ENCODE results near the gene STPG3.

The STPG3 gene

DNA sequence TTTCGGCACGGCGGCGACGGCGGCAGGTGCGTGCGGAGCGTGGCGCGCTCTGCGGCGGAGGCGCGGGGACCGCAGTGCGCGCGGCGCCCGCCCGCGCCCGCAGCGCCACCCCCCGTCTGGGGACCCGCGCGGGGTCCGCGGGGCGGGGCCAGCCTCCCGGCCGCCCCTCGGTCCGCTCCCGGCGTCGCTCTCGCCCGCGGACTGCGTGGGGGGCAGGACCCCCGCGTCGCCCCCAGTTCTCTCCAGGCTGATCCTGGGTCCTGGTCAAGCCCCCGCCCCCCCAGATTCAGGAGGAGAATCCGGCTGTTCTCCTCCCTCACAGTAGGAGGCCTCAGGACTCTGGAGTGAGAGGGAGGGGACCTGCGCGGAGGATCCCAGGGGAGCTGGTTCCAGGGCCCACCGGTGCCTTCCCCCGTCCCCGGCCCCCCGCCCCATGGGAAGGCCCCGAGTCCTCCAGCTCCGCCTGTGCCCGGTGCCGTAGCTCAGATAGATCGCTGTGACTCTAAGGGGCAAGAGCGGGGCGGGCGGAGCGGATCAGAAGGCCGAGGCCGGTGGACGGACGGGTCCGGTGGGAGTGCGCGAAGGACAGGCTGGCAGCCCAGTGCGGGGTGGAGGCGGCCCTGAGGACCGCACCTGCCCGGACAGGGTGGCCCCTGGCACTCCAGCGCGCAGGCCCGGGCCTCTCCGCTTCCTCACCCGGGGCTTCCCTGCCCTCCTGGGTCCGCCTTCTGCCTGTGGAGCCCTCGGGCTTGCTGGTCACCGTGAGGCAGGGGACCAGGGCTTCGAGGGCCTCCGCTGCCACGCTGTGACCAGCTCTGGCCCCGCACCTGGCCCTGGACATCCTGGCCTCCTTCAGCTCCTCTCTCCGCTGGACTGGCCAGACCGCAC, 28.7 kb upstream of the STPG3 start, which contains the start of gene RNF208:
Gene RNF208 (minus strand): TSS at position 51 of the 888 bp plus-strand sequence. CDS start 1,028 bp downstream, outside the sequence.
- no peak for DNase-seq

- DNase-seq = peak; percentile 87
These were observed 27.8 kb upstream of the STPG3 start for GRCh38 chr9:137223078-137223970.

DNA sequence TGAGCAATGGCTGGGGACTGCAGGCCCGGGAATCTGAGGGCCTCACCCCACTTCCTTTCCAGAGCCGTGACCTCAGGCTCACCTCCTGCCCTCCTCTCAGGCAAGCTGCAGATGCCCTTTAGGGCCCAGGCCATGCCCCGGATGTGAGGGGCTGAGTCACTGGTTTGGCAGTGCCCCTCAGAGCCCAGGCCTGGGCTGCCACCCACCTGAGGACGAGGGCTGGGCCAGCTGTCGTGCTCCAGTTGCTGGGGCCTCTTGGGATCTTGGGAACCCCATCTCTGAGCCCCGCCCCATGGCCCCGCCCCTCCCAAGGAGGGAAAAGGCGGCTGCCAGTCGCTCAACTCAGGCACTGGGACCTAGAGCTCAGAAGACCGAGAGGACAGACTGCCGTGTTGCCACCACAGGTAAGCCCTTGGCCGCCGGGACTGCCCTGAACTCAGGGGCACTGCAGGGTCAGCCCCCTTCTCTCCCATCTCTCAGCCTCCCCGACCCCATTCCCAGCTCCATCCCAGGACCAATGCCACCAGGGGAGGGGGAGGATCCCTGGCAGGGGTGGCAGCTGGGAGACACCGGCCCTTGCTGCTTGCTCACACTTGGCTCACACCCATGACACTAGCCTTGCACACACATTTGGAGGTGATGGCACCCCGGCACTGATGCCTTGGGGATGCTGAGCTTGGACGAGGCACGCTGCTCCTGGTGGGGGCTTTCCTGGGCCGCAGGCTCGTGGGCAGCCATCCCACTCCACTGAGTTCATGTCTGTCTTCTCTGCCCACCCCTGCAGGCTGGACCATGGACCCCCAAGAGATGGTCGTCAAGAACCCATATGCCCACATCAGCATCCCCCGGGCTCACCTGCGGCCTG, 26.0 kb upstream of the STPG3 start, which contains the start of gene CYSRT1:
Gene CYSRT1 (plus strand): TSS at position 345 of the 865 bp plus-strand sequence. CDS start 448 bp downstream, at position 793.
- no peak for DNase-seq

- DNase-seq = no peak
These were observed 25.3 kb upstream of the STPG3 start for GRCh38 chr9:137225699-137226331.

GRCh38 chr9:137226338-137227053, 24.6 kb upstream of the STPG3 start:
- DNase-seq = no peak

GRCh38 chr9:137227054-137227852, 23.8 kb upstream of the STPG3 start, which contains the start of gene RNF224:
TSS of gene RNF224 (plus strand) at chr9:137227502. CDS start at chr9:137228336, 834 bp downstream.
- DNase-seq = peak; percentile 36

GRCh38 chr9:137227853-137228505, 23.1 kb upstream of the STPG3 start:
- DNase-seq = no peak

DNA sequence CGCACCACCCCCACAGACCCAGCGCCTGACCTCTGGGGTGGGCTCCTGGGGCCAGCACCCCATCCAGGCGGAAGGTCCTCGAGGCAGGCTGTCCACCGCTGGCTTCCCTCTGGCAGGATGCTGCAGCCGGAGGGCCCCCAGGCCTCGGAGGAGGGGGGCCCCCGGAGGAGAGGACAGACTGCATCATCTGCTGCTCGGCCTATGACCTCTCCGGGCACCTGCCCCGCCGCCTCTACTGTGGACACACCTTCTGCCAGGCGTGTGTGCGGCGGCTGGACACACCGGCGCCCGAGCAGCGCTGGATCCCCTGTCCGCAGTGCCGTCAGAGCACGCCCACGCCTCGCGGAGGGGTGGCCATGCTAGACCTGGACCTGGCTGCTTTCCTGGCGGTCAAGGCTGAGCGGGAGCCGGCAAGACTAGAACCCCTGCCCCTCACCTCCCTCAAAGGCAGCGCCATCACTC, 22.5 kb upstream of the STPG3 start:
- DNase-seq = no peak

DNA sequence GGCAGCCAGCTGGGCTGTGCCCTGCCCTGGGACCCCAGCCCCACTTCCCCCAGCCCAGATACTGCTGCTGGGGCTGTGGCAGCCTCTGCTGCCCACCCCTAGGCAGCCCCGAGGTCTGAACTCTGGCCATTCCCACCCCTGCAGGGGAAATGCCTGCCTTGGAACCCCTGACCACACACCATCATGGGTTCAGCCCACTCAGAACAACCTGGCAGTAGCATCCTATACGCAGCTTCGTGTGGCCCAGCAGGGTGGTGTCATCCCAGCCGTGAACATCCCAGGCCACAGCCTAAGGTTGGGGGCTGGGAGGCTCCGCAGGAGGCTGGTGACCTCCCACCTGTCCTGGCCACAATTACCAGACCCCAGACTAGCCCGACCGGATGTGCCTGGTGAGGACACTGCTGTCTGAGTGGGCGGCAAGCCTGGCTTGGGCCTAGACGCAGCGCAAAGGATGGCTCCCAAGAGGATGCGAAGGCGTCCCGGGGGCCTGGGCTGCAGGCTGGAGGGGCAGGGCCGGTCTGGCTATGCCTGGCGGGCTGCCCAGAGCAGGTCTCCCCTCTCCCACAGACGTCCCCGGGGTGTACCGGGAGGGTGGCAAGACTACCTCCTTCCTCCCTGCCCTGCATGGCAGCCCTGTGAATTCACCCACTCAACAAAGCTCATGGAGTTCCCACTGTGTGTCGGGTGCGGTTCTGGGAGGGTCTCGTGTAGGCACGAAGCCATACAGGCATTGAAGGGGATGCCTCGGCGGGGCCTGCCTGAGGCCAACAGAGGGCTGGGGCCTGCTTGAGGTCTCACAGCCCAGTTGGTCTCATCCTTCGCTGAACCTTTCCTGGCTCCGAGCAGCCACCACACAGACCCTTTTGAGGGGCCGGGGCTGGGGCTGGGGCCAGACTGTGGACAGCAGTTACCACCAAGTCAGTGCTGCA, 21.9 kb upstream of the STPG3 start:
- DNase-seq = no peak

GRCh38 chr9:137229903-137230704, 21.0 kb upstream of the STPG3 start:
- no peak for DNase-seq

- DNase-seq = no peak
These were observed 20.2 kb upstream of the STPG3 start, which contains the start of gene SLC34A3 for GRCh38 chr9:137230705-137231371. TSS of gene SLC34A3 (plus strand) at chr9:137230901. CDS start at chr9:137231703, 802 bp downstream.

DNA sequence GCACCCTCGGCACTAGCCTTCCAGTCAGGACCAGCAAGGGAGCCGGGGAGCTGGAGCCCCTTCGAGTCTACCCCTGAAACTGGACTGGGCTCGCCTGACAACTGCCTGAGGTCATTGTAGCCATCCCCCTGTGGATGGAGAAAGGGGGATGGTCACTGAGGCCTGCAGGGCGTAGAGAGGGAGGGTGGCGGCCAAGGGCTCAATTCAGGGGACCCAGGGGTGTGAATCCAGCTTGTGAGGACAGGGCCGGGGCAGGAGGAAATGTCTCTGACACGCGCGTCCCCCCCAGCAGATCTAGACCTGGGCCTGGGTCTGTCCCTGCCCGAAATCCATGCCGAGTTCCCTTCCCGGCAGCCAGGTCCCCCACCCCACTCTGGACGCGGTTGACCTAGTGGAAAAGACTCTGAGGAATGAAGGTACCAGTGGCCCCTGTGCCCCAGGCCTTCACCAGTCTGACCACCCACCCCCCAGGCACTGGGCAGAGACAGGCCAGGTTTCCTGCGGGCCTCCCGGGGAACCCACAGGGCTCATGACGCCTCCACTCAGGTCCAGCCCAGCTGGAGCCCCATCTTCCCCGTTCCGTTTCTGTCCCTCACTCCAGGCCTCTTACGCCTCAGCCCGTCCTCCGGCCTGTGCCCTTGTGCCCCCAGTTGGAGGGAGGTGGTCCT, 19.6 kb upstream of the STPG3 start:
- no peak for DNase-seq

DNA sequence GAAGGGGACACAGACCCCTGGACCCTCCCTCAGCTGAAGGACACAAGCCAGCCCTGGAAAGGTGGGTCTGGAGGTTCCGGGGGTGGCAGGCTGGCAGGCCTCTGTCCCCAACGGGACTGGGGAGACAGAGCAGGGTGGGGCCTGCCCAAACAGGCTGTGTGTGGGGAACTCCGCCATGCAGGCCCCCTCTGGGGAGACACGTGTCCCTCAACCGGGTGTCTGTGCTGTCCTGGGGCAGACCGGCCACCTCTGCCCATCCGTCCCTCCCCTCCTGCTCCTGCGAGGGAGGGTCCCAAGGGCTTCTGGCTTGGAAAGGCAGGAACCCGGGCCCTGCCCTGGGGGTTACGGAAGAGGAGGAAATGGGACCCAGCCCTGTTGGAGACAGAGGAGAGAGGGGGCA, 19.0 kb upstream of the STPG3 start:
- DNase-seq = no peak

GRCh38 chr9:137232510-137232909, 18.6 kb upstream of the STPG3 start:
- DNase-seq = no peak

DNA sequence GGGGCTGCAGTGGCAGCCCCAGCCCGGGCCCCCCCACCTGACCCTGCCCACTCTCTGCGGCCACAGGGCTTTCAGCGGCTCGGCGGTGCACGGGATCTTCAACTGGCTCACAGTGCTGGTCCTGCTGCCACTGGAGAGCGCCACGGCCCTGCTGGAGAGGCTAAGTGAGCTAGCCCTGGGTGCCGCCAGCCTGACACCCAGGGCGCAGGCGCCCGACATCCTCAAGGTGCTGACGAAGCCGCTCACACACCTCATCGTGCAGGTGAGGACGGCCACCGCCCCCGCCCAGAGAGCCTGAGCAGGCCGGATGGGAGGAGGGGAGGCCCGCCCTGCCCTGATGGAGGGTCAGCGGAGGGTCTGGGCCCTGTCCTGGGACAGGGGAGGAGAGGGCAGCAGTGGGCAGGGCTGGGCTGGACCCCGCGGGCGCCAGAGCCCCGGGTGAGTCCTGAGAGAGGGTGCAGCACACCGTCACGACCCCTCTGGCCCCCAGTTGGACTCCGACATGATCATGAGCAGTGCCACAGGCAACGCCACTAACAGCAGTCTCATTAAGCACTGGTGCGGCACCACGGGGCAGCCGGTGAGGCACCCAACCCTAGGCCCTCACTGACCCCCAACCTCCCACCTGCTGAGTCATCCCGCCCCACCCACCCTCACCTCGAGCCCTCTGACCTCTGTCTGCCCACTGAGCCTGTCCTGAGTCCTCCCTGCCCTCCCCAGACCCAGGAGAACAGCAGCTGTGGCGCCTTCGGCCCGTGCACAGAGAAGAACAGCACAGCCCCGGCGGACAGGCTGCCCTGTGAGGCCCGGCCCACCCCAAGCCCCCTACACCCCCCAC, 17.7 kb upstream of the STPG3 start:
- DNase-seq = no peak

Measured in DMS 273 treated with DMSO at 0.1 percent for 48 hours (cell line).